Muscle of back (tissue), 13 donors: Measurements from ENCODE around the gene ATP1A4. TPM values are rescaled to one million over a fixed set of nuclear protein-coding genes. Genes with fewer than 3 reads are reported as not detected.

ENCODE experiments used
- DNase-seq, 3 donors: peaks; one replicate each; pipeline versions ENCODE4 v3.0.0 to v3.0.0-alpha.2; 2013
- long read RNA-seq, 9 donors: transcript quantifications; one replicate each; lab custom pipeline, GENCODE V29; 2026
- polyA plus RNA-seq, 10 donors: library from polyadenylated mRNA; unstranded; fragments of 120-200 nt; gene quantifications; one replicate each; pipeline ENCODE4 v1.2.1, GENCODE V29; 2013; ENCODE audit not compliant: insufficient read length in 10 of 10

The ATP1A4 gene
- 1 to 10 TPM in 9 of 10 donors, under 1 TPM in 1; 0.71 to 6.2 (median 2.3) TPM for polyA plus RNA-seq
- long read RNA-seq, donor 1 = 0 reads
- long read RNA-seq, donor 2 = 0 reads
- long read RNA-seq, donor 3 = 0 reads
- long read RNA-seq, donor 4 = 0 reads
- long read RNA-seq, donor 5 = 0 reads
- long read RNA-seq, donor 6 = 0 reads
- long read RNA-seq, donor 7 = 0 reads
- long read RNA-seq, donor 8 = 0 reads
- long read RNA-seq, donor 9 = 0 reads

- no peak for DNase-seq
Observed at GRCh38 chr1:160151303-160151702, at the start of gene ATP1A4. Gene ATP1A4, plus strand, starts transcription at chr1:160151603. Its CDS starts 438 bp downstream, at chr1:160152041.

GRCh38 chr1:160101717-160102522, 49.5 kb upstream of the ATP1A4 start:
- DNase-seq = peak in 1 of 3 donors; percentile 70

- DNase-seq = peak in 1 of 3 donors; percentile 82
Observed at GRCh38 chr1:160103658-160104408, 47.6 kb upstream of the ATP1A4 start.

- DNase-seq = no peak
Observed at GRCh38 chr1:160104486-160104885, 46.9 kb upstream of the ATP1A4 start.

- DNase-seq = no peak
Observed at GRCh38 chr1:160105155-160105554, 46.2 kb upstream of the ATP1A4 start.

- no peak for DNase-seq
Observed at GRCh38 chr1:160107512-160107911, 43.9 kb upstream of the ATP1A4 start.

GRCh38 chr1:160108888-160109662, 42.3 kb upstream of the ATP1A4 start:
- peak in 1 of 3 donors; percentile 82 for DNase-seq

GRCh38 chr1:160109686-160110085, 41.7 kb upstream of the ATP1A4 start:
- no peak for DNase-seq

GRCh38 chr1:160111462-160111861, 39.9 kb upstream of the ATP1A4 start:
- peak in 1 of 3 donors; percentile 13 for DNase-seq

- peak in 2 of 3 donors; percentile 76 to 93 for DNase-seq
Observed at GRCh38 chr1:160112357-160112756, 39.0 kb upstream of the ATP1A4 start.

GRCh38 chr1:160113407-160113806, 38.0 kb upstream of the ATP1A4 start:
- no peak for DNase-seq

- DNase-seq = peak in 1 of 3 donors; percentile 39
Observed at GRCh38 chr1:160114085-160114484, 37.3 kb upstream of the ATP1A4 start.

- peak in 1 of 3 donors; percentile 70 for DNase-seq
Observed at GRCh38 chr1:160115545-160116282, 35.7 kb upstream of the ATP1A4 start, which contains the start of gene ATP1A2. Gene ATP1A2, plus strand, starts transcription at chr1:160115759. Its CDS starts 103 bp downstream, at chr1:160115862.

- DNase-seq = peak in 1 of 3 donors; percentile 76
Observed at GRCh38 chr1:160116283-160117147, 34.9 kb upstream of the ATP1A4 start.

GRCh38 chr1:160117300-160117699, 34.1 kb upstream of the ATP1A4 start:
- no peak for DNase-seq

GRCh38 chr1:160117709-160118183, 33.7 kb upstream of the ATP1A4 start:
- DNase-seq = peak in 2 of 3 donors; percentile 72 to 79

GRCh38 chr1:160118928-160119327, 32.5 kb upstream of the ATP1A4 start:
- DNase-seq = no peak

GRCh38 chr1:160120797-160121196, 30.6 kb upstream of the ATP1A4 start:
- no peak for DNase-seq

GRCh38 chr1:160121388-160121787, 30.0 kb upstream of the ATP1A4 start:
- no peak for DNase-seq
